HG02981 (cell line): ENCODE data around the gene GTF2H2.
"Not testable (repeated sequence)": the region's sequence is repeated elsewhere in the genome, so short reads cannot be mapped to it uniquely, and the experiment has no call there.

ENCODE experiments used
- ATAC-seq: cut with Tn5 transposase; IDR thresholded peaks from one replicate; pipeline ENCODE4 v1.9.1; 2021; ENCODE audit warnings: mild to moderate bottlenecking, moderate library complexity; ENCODE audit not compliant: unreplicated experiment

The GTF2H2 gene

GRCh38 chr5:71067262-71067928, at the start of gene GTF2H2:
GTF2H2 (minus strand) TSS chr5:71067676; CDS start chr5:71062763, 4,913 bp downstream.
- ATAC-seq: peak; percentile 98

- ATAC-seq: not testable (repeated sequence)
Measured at GRCh38 chr5:71109730-71110275, 42.3 kb upstream of the GTF2H2 start.

GRCh38 chr5:71099996-71100395, 32.5 kb upstream of the GTF2H2 start:
- ATAC-seq: not testable (repeated sequence)

DNA sequence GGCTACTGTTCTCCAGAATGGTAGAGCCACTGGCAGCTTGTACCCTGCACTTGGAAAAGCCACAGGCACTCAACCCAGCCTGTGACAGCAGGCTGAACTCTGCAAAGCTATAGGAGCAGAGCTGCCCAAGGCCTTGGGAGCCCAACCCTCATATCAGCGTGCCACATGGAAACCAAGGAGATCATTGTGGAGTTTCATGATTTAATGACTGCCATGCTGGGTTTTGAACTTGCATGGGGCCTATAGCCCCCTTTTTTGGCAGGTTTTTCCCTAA, 30.4 kb upstream of the GTF2H2 start:
- ATAC-seq: not testable (repeated sequence)

DNA sequence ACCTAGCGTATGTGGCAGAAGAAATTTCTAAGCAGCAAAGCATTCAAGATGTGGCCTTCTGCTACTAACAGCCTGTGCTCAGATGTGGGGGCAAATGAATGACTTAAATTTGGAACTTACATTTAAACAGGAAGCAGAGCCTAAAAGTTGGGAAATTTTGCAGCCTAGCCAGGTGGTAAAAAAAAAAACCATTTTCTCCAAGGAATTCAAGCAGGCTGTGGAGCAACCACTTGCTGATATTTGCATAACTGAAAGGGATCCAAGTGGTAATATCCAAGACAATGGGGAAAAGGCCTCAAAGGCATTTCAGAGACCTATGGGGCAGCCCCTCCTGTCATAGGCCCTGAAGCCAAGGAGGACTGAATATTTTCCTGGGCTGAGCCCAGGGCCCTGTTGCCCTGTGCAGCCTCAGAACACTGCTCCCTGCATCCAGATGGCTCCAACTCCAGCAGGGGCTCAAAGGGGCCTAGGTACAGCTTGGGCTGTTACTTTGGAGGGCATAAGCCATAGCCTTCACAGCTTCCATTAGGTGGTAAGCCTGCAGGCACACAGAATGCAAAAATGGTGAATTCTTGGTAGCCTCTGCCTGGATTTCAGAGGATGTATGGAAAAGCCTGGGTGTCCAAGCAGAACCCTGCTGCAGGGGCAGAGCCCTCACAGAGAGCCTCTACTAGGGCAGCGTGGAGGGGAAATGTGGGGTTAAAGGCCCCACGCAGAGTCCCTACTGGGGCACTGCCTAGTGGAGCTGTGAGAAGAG, 29.9 kb upstream of the GTF2H2 start:
- not testable (repeated sequence) for ATAC-seq

DNA sequence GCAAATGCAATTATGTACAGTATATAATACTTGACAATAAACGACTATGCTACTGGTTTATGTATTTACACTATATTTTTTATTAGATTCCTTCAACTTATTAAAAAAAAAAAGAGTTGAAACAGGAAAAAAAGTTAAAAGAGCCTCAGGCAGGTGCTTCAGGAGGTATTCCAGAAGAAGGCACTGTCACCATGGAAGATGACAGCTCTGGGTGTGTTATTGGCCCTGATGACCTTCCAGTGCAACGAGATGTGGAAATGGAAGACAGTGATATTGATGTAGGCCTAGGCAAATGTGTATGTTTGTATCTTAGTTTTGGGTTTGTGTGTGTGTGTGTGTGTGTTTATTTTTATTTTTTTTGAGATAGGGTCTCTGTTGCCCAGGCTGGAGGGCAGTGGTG, 22.3 kb upstream of the GTF2H2 start:
- not testable (repeated sequence) for ATAC-seq

GRCh38 chr5:71088754-71089153, 21.3 kb upstream of the GTF2H2 start:
- not testable (repeated sequence) for ATAC-seq

GRCh38 chr5:71086145-71086544, 18.7 kb upstream of the GTF2H2 start:
- ATAC-seq: not testable (repeated sequence)

GRCh38 chr5:71084280-71085063, 17.0 kb upstream of the GTF2H2 start:
- not testable (repeated sequence) for ATAC-seq

DNA sequence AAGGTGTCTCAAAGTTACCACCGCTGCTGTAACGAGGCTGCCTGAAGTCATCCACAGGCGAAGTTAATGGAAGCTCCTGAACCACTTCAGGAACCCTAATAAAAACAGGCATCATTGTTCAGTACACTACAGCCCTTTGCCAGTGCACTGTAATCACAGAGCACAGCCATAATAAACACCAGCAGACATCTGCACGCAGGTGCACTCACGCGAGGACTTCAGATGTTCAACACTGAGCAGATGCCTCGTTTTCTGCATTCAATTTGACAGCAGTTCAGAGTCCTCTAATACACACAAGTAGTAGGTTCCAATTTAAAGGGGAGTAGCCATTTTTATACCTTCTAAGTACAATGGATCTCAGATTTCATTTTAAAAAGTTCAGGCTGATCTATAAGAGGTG, 15.4 kb upstream of the GTF2H2 start:
- not testable (repeated sequence) for ATAC-seq

GRCh38 chr5:71082340-71082739, 14.9 kb upstream of the GTF2H2 start:
- ATAC-seq: not testable (repeated sequence)

GRCh38 chr5:71061322-71061721, 6.2 kb downstream of the GTF2H2 start:
- ATAC-seq: not testable (repeated sequence)

GRCh38 chr5:71059426-71059825, 8.1 kb downstream of the GTF2H2 start:
- ATAC-seq: not testable (repeated sequence)

DNA sequence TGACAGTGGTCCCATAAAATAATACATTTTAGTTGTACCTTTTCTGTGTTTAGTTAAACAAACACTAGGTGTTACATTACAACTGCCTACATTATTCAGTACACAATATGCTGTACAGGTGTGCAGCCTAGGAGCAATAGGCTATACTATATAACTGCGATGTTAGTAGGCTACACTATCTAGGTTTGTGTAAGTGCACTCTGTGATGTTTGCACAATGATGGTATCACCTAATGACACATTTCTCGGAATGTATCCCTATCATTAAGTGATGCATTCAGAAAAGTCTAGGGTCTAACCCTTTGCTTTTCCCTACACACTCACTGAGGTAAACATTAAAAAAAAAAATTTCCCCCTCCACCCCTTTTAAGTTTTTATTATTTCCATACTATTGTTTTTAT, 22.7 kb downstream of the GTF2H2 start:
- not testable (repeated sequence) for ATAC-seq

DNA sequence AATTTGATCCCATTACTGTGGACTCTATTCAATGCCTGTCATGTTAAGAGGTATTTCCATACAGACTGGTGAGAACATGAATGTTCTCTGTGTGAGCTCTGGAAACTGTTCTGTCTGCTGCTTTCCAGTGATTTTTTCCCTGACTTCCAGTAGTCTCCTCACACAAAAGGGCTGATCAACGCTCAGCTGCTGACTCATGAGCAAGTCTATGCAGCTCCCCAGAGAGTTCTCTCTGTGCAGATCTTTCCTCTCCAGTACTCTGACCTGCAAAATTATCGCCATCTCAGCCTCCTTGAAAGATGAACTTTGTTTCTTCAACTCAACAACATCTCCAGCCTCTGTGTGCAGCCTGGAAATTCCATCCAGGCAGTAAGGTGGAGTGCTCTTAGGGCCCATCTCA, 23.3 kb downstream of the GTF2H2 start:
- not testable (repeated sequence) for ATAC-seq

GRCh38 chr5:71031046-71031776, 36.3 kb downstream of the GTF2H2 start:
- ATAC-seq: not testable (repeated sequence)

DNA sequence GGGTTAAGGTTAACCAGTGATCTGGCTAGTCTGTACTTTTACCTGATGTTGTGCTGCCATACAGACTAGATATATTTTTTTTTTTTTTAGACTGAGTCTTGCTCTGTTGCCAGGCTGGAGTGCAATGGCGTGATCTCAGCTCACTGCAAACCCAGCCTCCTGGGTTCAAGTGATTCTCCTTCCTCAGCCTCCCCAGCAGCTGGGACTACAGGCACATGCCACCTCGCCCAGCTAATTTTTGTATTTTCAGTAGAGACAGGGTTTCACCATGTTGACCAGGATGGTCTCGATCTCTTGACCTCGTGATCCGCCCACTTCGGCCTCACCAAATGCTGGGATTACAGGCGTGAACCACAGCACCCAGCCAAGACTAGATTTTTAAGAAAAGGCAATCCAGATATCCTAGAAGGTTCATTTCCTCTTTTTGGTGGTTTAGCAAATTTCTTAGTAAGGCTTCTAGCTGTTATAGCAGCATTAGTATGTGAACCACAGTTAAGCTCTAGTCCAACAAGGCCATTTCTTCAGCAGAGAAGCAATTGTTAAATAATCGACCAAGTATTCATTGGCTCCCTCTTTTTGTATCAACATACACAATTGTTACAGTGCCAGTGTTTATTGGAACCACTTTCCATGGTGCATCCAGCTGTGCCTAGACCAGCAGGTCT, 42.1 kb downstream of the GTF2H2 start, which contains the start of gene NAIP:
NAIP (minus strand) TSS at position 51 of the 665 bp plus-strand sequence. CDS start 12,424 bp downstream, outside the sequence.
- ATAC-seq: not testable (repeated sequence)

DNA sequence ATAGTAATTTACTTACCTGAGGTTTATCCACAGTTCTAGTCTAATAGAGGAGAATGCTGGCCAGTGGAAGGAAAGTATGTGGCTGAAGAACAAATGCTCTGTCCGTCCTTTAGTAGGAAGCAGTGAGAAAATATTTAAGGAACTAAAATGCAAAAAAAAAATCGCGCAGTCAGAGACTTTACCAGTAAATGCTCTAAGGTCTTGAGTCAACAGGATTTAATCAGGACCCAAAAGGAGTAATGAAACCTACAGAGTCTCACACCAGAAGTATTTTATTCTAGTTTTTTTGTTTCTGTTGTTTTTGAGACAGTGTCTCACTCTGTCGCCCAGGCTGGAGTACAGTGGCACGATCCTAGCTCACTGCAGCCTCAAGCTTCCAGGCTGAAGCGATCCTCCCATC, 46.8 kb downstream of the GTF2H2 start:
- ATAC-seq: not testable (repeated sequence)

DNA sequence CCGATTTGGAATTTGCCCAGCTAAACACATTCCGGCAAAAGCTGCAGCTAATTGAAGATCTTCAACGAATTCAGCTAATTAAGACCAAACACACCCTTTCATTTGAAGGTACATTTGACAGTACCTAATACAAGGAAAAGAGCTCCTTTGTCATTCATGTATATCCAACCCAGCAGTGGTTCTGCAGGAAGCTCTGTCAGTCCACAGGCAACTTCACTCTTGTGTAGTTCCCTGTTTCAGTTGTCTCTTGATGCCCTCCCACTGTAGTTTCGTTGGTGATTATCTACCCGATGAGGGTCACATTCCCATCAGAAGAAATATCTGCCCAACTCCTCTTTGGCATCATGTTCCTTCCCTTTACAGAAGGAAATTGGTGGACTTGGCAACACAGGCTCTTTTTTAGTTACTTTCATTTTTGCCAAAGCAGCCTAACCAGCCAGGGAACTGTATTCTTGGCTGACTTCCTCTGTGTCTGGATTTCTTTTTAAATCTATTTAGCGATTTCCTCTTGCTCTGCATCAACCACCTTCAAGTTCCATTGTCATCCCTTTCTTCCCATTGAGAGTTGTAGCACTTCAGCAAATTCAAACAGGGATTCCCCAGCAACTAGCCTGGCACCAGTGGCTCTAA, 49.0 kb downstream of the GTF2H2 start:
- not testable (repeated sequence) for ATAC-seq
